ENCODE results near the gene AKR1D1. TPM values are rescaled to one million over a fixed set of nuclear protein-coding genes. Genes with fewer than 3 reads are reported as not detected.
A peak's percentile ranks its signal among the peaks of the same experiment; 100 is the strongest.

AKR1D1 gene
- total and polyA plus RNA-seq, 4 donors, result not detected

- ATAC-seq (ENCODE audit: insufficient read depth, low FRiP score) (peak; percentile 58), DNase-seq (peak in 2 of 3 donors; percentile 14 to 15)
- no peaks in the 10 kb centered on the region for H3K27me3 ChIP-seq (ENCODE audit: control insufficient read depth in 3 of 3, insufficient read depth in 3 of 3, low read length in 2 of 3)
- peaks cover 0 to 2% (median 0%) of the 10 kb centered on the region in 4 donors for H3K9me3 ChIP-seq (ENCODE audit: control insufficient read depth in 4 of 4, insufficient read depth in 3 of 4, low read length in 3 of 4)
- no peaks in the 10 kb centered on the region for H3K4me1 ChIP-seq (ENCODE audit: control insufficient read depth in 5 of 5, insufficient read depth in 5 of 5, low read length in 5 of 5)
- no peak for TF ChIP-seq CTCF (IDR thresholded peaks at IDR 0.05; ENCODE audit: control extremely low read depth, extremely low read depth)
- H3K36me3 ChIP-seq (ENCODE audit: control insufficient read depth in 4 of 4, insufficient read depth in 4 of 4, low read length in 4 of 4), result no peaks in the 10 kb centered on the region
- no peak overlapping the region for H3K9ac ChIP-seq (ENCODE audit: insufficient read depth in 1 of 2, low read length in 2 of 2)
- H3K27ac ChIP-seq (ENCODE audit: low read depth in 1 of 2, low read length in 1 of 2), result no peak overlapping the region
- H3K4me3 ChIP-seq, result no peak overlapping the region
- WGBS, 2 donors, result 37 to 47% methylated on average over 2 of the region's 2 CpGs
These were observed 49.4 kb downstream of the AKR1D1 start for GRCh38 chr7:138125598-138126111.

- 96 to 98% methylated on average over 2 of the region's 2 CpGs for WGBS, 2 donors
- DNase-seq (no peak), ATAC-seq (ENCODE audit: insufficient read depth, low FRiP score) (no peak)
- Histone ChIP-seq H3K36me3 (ENCODE audit: control insufficient read depth in 4 of 4, insufficient read depth in 4 of 4, low read length in 4 of 4) (no peaks in the 10 kb centered on the region), H3K27me3 (ENCODE audit: control insufficient read depth in 3 of 3, insufficient read depth in 3 of 3, low read length in 2 of 3) (no peaks in the 10 kb centered on the region), H3K9me3 (ENCODE audit: control insufficient read depth in 4 of 4, insufficient read depth in 3 of 4, low read length in 3 of 4) (no peaks in the 10 kb centered on the region), H3K9ac (ENCODE audit: insufficient read depth in 1 of 2, low read length in 2 of 2) (no peak overlapping the region), H3K4me3 (no peak overlapping the region), H3K27ac (ENCODE audit: low read depth in 1 of 2, low read length in 1 of 2) (no peak overlapping the region), H3K4me1 (ENCODE audit: control insufficient read depth in 5 of 5, insufficient read depth in 5 of 5, low read length in 5 of 5) (no peaks in the 10 kb centered on the region)
- TF ChIP-seq CTCF (IDR thresholded peaks at IDR 0.05; ENCODE audit: control extremely low read depth, extremely low read depth), result no peak
These were observed 50.7 kb downstream of the AKR1D1 start for GRCh38 chr7:138126928-138127327.

GRCh38 chr7:138127996-138128395 lies 51.7 kb downstream of the AKR1D1 start:
- WGBS, 2 donors, result 43 to 78% methylated on average over 2 of the region's 2 CpGs
- no peak overlapping the region for H3K9ac ChIP-seq (ENCODE audit: insufficient read depth in 1 of 2, low read length in 2 of 2)
- no peak for TF ChIP-seq CTCF (IDR thresholded peaks at IDR 0.05; ENCODE audit: control extremely low read depth, extremely low read depth)
- no peaks in the 10 kb centered on the region for H3K36me3 ChIP-seq (ENCODE audit: control insufficient read depth in 4 of 4, insufficient read depth in 4 of 4, low read length in 4 of 4)
- H3K9me3 ChIP-seq (ENCODE audit: control insufficient read depth in 4 of 4, insufficient read depth in 3 of 4, low read length in 3 of 4), result no peaks in the 10 kb centered on the region
- no peak for ATAC-seq (ENCODE audit: insufficient read depth, low FRiP score)
- H3K4me1 ChIP-seq (ENCODE audit: control insufficient read depth in 5 of 5, insufficient read depth in 5 of 5, low read length in 5 of 5), result no peaks in the 10 kb centered on the region
- H3K27me3 ChIP-seq (ENCODE audit: control insufficient read depth in 3 of 3, insufficient read depth in 3 of 3, low read length in 2 of 3), result no peaks in the 10 kb centered on the region
- H3K27ac ChIP-seq (ENCODE audit: low read depth in 1 of 2, low read length in 1 of 2), result no peak overlapping the region
- no peak for DNase-seq
- no peak overlapping the region for H3K4me3 ChIP-seq

GRCh38 chr7:138129551-138130165 lies 53.4 kb downstream of the AKR1D1 start:
- DNase-seq (no peak), ATAC-seq (ENCODE audit: insufficient read depth, low FRiP score) (no peak)
- H3K27me3 ChIP-seq (ENCODE audit: control insufficient read depth in 3 of 3, insufficient read depth in 3 of 3, low read length in 2 of 3), result no peaks in the 10 kb centered on the region
- 96 to 97% methylated on average over 3 of the region's 3 CpGs for WGBS, 2 donors
- H3K36me3 ChIP-seq (ENCODE audit: control insufficient read depth in 4 of 4, insufficient read depth in 4 of 4, low read length in 4 of 4), result no peaks in the 10 kb centered on the region
- H3K27ac ChIP-seq (ENCODE audit: low read depth in 1 of 2, low read length in 1 of 2), result no peak overlapping the region
- no peaks in the 10 kb centered on the region for H3K9me3 ChIP-seq (ENCODE audit: control insufficient read depth in 4 of 4, insufficient read depth in 3 of 4, low read length in 3 of 4)
- H3K9ac ChIP-seq (ENCODE audit: insufficient read depth in 1 of 2, low read length in 2 of 2), result no peak overlapping the region
- no peaks in the 10 kb centered on the region for H3K4me1 ChIP-seq (ENCODE audit: control insufficient read depth in 5 of 5, insufficient read depth in 5 of 5, low read length in 5 of 5)
- TF ChIP-seq CTCF (IDR thresholded peaks at IDR 0.05; ENCODE audit: control extremely low read depth, extremely low read depth), result no peak
- no peak overlapping the region for H3K4me3 ChIP-seq
